ENCODE measurements around the gene GFAP.

GRCh38 chr17:44960691-44961090, 45.4 kb upstream of the GFAP start:
- TF ChIP-seq GATA2 (IDR thresholded peaks at IDR 0.05; ENCODE audit: low read depth, low read length) (no peak), GATA3 (IDR thresholded peaks at IDR 0.05; ENCODE audit: low read depth, low read length) (no peak)

Measured in SH-SY5Y (cell line).